ENCODE results near the gene GRK5.

GRK5 gene

GRCh38 chr10:119421891-119422681 lies 214.7 kb downstream of the GRK5 start:
- Histone ChIP-seq H3K27me3 (ENCODE audit: control insufficient read depth, insufficient read depth, low read length) (no peaks in the 10 kb centered on the region), H3K27ac (ENCODE audit: low read depth, low read length) (no peak overlapping the region), H3K9ac (ENCODE audit: low read length) (no peak overlapping the region), H3K4me3 (ENCODE audit: low read length) (no peak overlapping the region), H3K4me1 (ENCODE audit: control insufficient read depth, insufficient read depth, low read length) (no peaks in the 10 kb centered on the region), H3K36me3 (ENCODE audit: control insufficient read depth, insufficient read depth, low read length) (peaks cover 9% of the 10 kb centered on the region)

GRCh38 chr10:119422682-119423509 lies 215.5 kb downstream of the GRK5 start:
- Histone ChIP-seq H3K4me1 (ENCODE audit: control insufficient read depth, insufficient read depth, low read length) (no peaks in the 10 kb centered on the region), H3K27ac (ENCODE audit: low read depth, low read length) (no peak overlapping the region), H3K9ac (ENCODE audit: low read length) (no peak overlapping the region), H3K4me3 (ENCODE audit: low read length) (no peak overlapping the region), H3K27me3 (ENCODE audit: control insufficient read depth, insufficient read depth, low read length) (no peaks in the 10 kb centered on the region), H3K36me3 (ENCODE audit: control insufficient read depth, insufficient read depth, low read length) (peaks cover 17% of the 10 kb centered on the region)

GRCh38 chr10:119423510-119424257 lies 216.3 kb downstream of the GRK5 start:
- Histone ChIP-seq H3K36me3 (ENCODE audit: control insufficient read depth, insufficient read depth, low read length) (peaks cover 19% of the 10 kb centered on the region), H3K9ac (ENCODE audit: low read length) (no peak overlapping the region), H3K4me1 (ENCODE audit: control insufficient read depth, insufficient read depth, low read length) (no peaks in the 10 kb centered on the region), H3K4me3 (ENCODE audit: low read length) (no peak overlapping the region), H3K27me3 (ENCODE audit: control insufficient read depth, insufficient read depth, low read length) (no peaks in the 10 kb centered on the region), H3K27ac (ENCODE audit: low read depth, low read length) (no peak overlapping the region)

- no peaks in the 10 kb centered on the region for H3K4me1 ChIP-seq (ENCODE audit: control insufficient read depth, insufficient read depth, low read length)
- H3K27ac ChIP-seq (ENCODE audit: low read depth, low read length): no peak overlapping the region
- no peak overlapping the region for H3K9ac ChIP-seq (ENCODE audit: low read length)
- peaks cover 19% of the 10 kb centered on the region for H3K36me3 ChIP-seq (ENCODE audit: control insufficient read depth, insufficient read depth, low read length)
- no peaks in the 10 kb centered on the region for H3K27me3 ChIP-seq (ENCODE audit: control insufficient read depth, insufficient read depth, low read length)
- H3K4me3 ChIP-seq (ENCODE audit: low read length): no peak overlapping the region
These were observed 217.0 kb downstream of the GRK5 start for GRCh38 chr10:119424258-119424975.

- no peaks in the 10 kb centered on the region for H3K4me1 ChIP-seq (ENCODE audit: control insufficient read depth, insufficient read depth, low read length)
- peaks cover 19% of the 10 kb centered on the region for H3K36me3 ChIP-seq (ENCODE audit: control insufficient read depth, insufficient read depth, low read length)
- H3K27me3 ChIP-seq (ENCODE audit: control insufficient read depth, insufficient read depth, low read length): no peaks in the 10 kb centered on the region
- H3K4me3 ChIP-seq (ENCODE audit: low read length): no peak overlapping the region
- no peak overlapping the region for H3K9ac ChIP-seq (ENCODE audit: low read length)
- H3K27ac ChIP-seq (ENCODE audit: low read depth, low read length): no peak overlapping the region
These were observed 217.9 kb downstream of the GRK5 start for GRCh38 chr10:119425102-119425880.

- Histone ChIP-seq H3K27ac (ENCODE audit: low read depth, low read length) (no peak overlapping the region), H3K9ac (ENCODE audit: low read length) (no peak overlapping the region), H3K27me3 (ENCODE audit: control insufficient read depth, insufficient read depth, low read length) (no peaks in the 10 kb centered on the region), H3K4me1 (ENCODE audit: control insufficient read depth, insufficient read depth, low read length) (no peaks in the 10 kb centered on the region), H3K4me3 (ENCODE audit: low read length) (no peak overlapping the region), H3K36me3 (ENCODE audit: control insufficient read depth, insufficient read depth, low read length) (peaks cover 19% of the 10 kb centered on the region)
These were observed 218.5 kb downstream of the GRK5 start for GRCh38 chr10:119425881-119426170.

- H3K4me3 ChIP-seq (ENCODE audit: low read length): no peak overlapping the region
- H3K36me3 ChIP-seq (ENCODE audit: control insufficient read depth, insufficient read depth, low read length): peaks cover 19% of the 10 kb centered on the region
- H3K27ac ChIP-seq (ENCODE audit: low read depth, low read length): no peak overlapping the region
- no peaks in the 10 kb centered on the region for H3K27me3 ChIP-seq (ENCODE audit: control insufficient read depth, insufficient read depth, low read length)
- H3K4me1 ChIP-seq (ENCODE audit: control insufficient read depth, insufficient read depth, low read length): no peaks in the 10 kb centered on the region
- no peak overlapping the region for H3K9ac ChIP-seq (ENCODE audit: low read length)
These were observed 219.3 kb downstream of the GRK5 start for GRCh38 chr10:119426699-119427098.

GRCh38 chr10:119427263-119427864 lies 220.0 kb downstream of the GRK5 start:
- Histone ChIP-seq H3K27ac (ENCODE audit: low read depth, low read length) (no peak overlapping the region), H3K27me3 (ENCODE audit: control insufficient read depth, insufficient read depth, low read length) (no peaks in the 10 kb centered on the region), H3K9ac (ENCODE audit: low read length) (no peak overlapping the region), H3K36me3 (ENCODE audit: control insufficient read depth, insufficient read depth, low read length) (peaks cover 19% of the 10 kb centered on the region), H3K4me1 (ENCODE audit: control insufficient read depth, insufficient read depth, low read length) (no peaks in the 10 kb centered on the region), H3K4me3 (ENCODE audit: low read length) (no peak overlapping the region)

- Histone ChIP-seq H3K4me3 (ENCODE audit: low read length) (no peak overlapping the region), H3K4me1 (ENCODE audit: control insufficient read depth, insufficient read depth, low read length) (no peaks in the 10 kb centered on the region), H3K27ac (ENCODE audit: low read depth, low read length) (no peak overlapping the region), H3K27me3 (ENCODE audit: control insufficient read depth, insufficient read depth, low read length) (no peaks in the 10 kb centered on the region), H3K36me3 (ENCODE audit: control insufficient read depth, insufficient read depth, low read length) (peaks cover 22% of the 10 kb centered on the region), H3K9ac (ENCODE audit: low read length) (no peak overlapping the region)
These were observed 221.4 kb downstream of the GRK5 start for GRCh38 chr10:119428789-119429188.

- H3K36me3 ChIP-seq (ENCODE audit: control insufficient read depth, insufficient read depth, low read length): peaks cover 22% of the 10 kb centered on the region
- no peak overlapping the region for H3K27ac ChIP-seq (ENCODE audit: low read depth, low read length)
These were observed 222.4 kb downstream of the GRK5 start for GRCh38 chr10:119429771-119430170.

GRCh38 chr10:119431034-119431772 lies 223.8 kb downstream of the GRK5 start:
- H3K27ac ChIP-seq (ENCODE audit: low read depth, low read length): no peak overlapping the region
- H3K4me1 ChIP-seq (ENCODE audit: control insufficient read depth, insufficient read depth, low read length): no peaks in the 10 kb centered on the region
- H3K9ac ChIP-seq (ENCODE audit: low read length): no peak overlapping the region
- H3K4me3 ChIP-seq (ENCODE audit: low read length): no peak overlapping the region
- H3K27me3 ChIP-seq (ENCODE audit: control insufficient read depth, insufficient read depth, low read length): no peaks in the 10 kb centered on the region
- peaks cover 22% of the 10 kb centered on the region for H3K36me3 ChIP-seq (ENCODE audit: control insufficient read depth, insufficient read depth, low read length)

More at GRCh38 chr10:119429771-119430170, 222.4 kb downstream of the GRK5 start:
- H3K27me3 ChIP-seq (ENCODE audit: control insufficient read depth, insufficient read depth, low read length): no peaks in the 10 kb centered on the region
- H3K4me1 ChIP-seq (ENCODE audit: control insufficient read depth, insufficient read depth, low read length): no peaks in the 10 kb centered on the region
- no peak overlapping the region for H3K9ac ChIP-seq (ENCODE audit: low read length)
- H3K4me3 ChIP-seq (ENCODE audit: low read length): no peak overlapping the region
